Loucy (cell line): ENCODE data around the gene ZFHX3.

Experiments
- CTCF ChIP-seq: fragments of 200-600 bp; sonication (generic); conservative IDR thresholded peaks from 2 replicates; pipeline ENCODE4 v1.5.1; 2014; ENCODE audit warnings: mild to moderate bottlenecking, antibody characterized with exemption, low read length
- EZH2phosphoT487 ChIP-seq: fragments of 200-600 bp; IDR thresholded peaks from 2 replicates; pipeline ENCODE4 v1.6.1; 2018; ENCODE audit warnings: antibody characterized with exemption, mild to moderate bottlenecking, moderate library complexity, borderline replicate concordance

- TF ChIP-seq CTCF (no peak), EZH2phosphoT487 (no peak)
Measured at GRCh38 chr16:73040136-73040535, 7.8 kb downstream of the ZFHX3 start.
